Esophagus muscularis mucosa (tissue), 4 donors: Measurements from ENCODE around the gene NPAS1. TPM values are rescaled to one million over a fixed set of nuclear protein-coding genes. Genes with fewer than 3 reads are reported as not detected.

Experiments used
- DNase-seq: peaks from one replicate; pipeline ENCODE4 v3.0.0-alpha.2; 2017; ENCODE audit errors: extremely low spot score
- H3K27ac ChIP-seq, 4 donors: fragments of 200-600 bp; sonication (generic); replicated peaks in 1 of 4; 1 replicate in 3 of 4; 2 replicates in 1 of 4; pipeline ENCODE4 v1.5.1; 2016 to 2019; ENCODE audit warnings: mild to moderate bottlenecking in 1 of 4
- H3K27me3 ChIP-seq, 4 donors: fragments of 200-600 bp; sonication (generic); one replicate each; pipeline versions ENCODE4 v1.5.1 to v1.6.0; 2016 to 2019
- H3K36me3 ChIP-seq, 4 donors: fragments of 200-600 bp; sonication (generic); one replicate each; pipeline ENCODE4 v1.5.1; 2016 to 2019
- H3K4me1 ChIP-seq, 4 donors: fragments of 200-600 bp; sonication (generic); one replicate each; pipeline ENCODE4 v1.5.1; 2016 to 2019
- H3K4me3 ChIP-seq, 4 donors: fragments of 200-600 bp; sonication (generic); 1 replicate in 2 of 4; 2 replicates in 2 of 4; pipeline ENCODE4 v1.5.1; 2016 to 2019; ENCODE audit warnings: mild to moderate bottlenecking in 4 of 4, moderate library complexity in 1 of 4
- H3K9me3 ChIP-seq, 4 donors: fragments of 200-600 bp; sonication (generic); 1 replicate in 3 of 4; 2 replicates in 1 of 4; pipeline ENCODE4 v1.5.1; 2016 to 2019
- EP300 ChIP-seq: sonication (generic); formaldehyde crosslinking; IDR thresholded peaks from one replicate; pipeline ENCODE4 v1.6.1; 2017; ENCODE audit warnings: antibody characterized with exemption
- POLR2A ChIP-seq: fragments of 450-650 bp; IDR thresholded peaks from one replicate; pipeline ENCODE4 v1.6.1; 2017; ENCODE audit warnings: antibody characterized with exemption, moderate library complexity, mild to moderate bottlenecking, low read depth
- POLR2AphosphoS5 ChIP-seq, 2 donors: sonication (generic); formaldehyde crosslinking; IDR thresholded peaks; one replicate each; pipeline ENCODE4 v1.6.1; 2017; ENCODE audit warnings: antibody characterized with exemption in 2 of 2
- WGBS: methylation state at CpG from one replicate; pipeline ENCODE4 v1.1.5; 2018; 5-methylcytosine and 5-hydroxymethylcytosine counted together
- intact Hi-C: fragments of 100-400 bp; cut with DNase I; formaldehyde crosslinking; loops from one replicate; pipeline ENCODE4 v1.15.1; 2023
- total RNA-seq, 4 donors: library from RNA; depleted of rRNA; stranded (reverse); fragments of >200 nt; gene quantifications; one replicate each; pipeline versions ENCODE4 v1.1.0 to v1.2.1, GENCODE V29; 2016
- TF ChIP-seq, protein P1 (sequence below), 3 experiments: fragments of 200-600 bp in 2 of 3; fragments of 450-650 bp in 1 of 3; sonication (generic) in 2 of 3; IDR thresholded peaks; one replicate each; pipeline ENCODE4 v1.5.1; 2017 to 2019; ENCODE audit warnings: antibody characterized with exemption in 3 of 3, mild to moderate bottlenecking in 2 of 3, moderate library complexity in 1 of 3

The NPAS1 gene, protein sequence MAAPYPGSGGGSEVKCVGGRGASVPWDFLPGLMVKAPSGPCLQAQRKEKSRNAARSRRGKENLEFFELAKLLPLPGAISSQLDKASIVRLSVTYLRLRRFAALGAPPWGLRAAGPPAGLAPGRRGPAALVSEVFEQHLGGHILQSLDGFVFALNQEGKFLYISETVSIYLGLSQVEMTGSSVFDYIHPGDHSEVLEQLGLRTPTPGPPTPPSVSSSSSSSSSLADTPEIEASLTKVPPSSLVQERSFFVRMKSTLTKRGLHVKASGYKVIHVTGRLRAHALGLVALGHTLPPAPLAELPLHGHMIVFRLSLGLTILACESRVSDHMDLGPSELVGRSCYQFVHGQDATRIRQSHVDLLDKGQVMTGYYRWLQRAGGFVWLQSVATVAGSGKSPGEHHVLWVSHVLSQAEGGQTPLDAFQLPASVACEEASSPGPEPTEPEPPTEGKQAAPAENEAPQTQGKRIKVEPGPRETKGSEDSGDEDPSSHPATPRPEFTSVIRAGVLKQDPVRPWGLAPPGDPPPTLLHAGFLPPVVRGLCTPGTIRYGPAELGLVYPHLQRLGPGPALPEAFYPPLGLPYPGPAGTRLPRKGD
- under 1 TPM in 1 of 4 donors, not detected in 3; 0.34 TPM for total RNA-seq

DNA sequence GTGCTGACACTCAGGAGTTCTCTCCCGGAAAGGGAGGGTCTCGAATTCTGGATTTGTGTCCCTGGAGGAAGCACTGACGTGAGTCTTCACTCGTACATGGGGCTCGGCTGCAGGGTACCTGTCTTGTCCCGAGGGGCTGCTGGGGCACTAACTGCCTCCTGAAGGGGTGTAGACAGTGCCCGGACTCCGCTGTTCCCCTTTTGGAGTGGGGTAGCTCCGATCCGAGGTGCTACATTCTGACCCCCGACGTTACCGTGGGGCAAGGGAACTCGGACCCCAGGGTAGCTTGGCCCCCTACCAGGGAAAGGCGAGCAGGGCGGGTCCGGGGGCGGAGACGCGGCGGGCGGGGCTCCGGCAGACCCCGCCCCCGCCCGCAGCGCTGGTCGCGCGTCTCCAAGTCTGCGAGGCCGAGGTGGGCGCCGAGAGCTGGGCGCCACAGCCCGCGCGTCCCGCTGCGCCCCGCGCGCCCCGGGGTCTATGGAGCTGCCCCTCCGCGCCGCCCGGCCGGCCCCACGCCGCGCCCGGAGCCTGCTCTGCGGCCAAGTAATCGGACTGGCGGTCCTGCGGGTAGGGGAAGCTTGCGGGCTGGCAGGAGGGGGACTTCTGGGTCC lies at the start of gene NPAS1:
Gene NPAS1 (plus strand): TSS at position 407 of the 611 bp plus-strand sequence. CDS start 1,211 bp downstream, outside the sequence.
- intact Hi-C loops = no loop called here
- Histone ChIP-seq H3K4me1 (peaks cover 24 to 45% (median 39%) of the 10 kb centered on the region in 4 donors), H3K4me3 (peak within 1 kb of the TSS; percentile 25 to 43 (median 30)), H3K9me3 (no peaks in the 10 kb centered on the region), H3K27ac (no peak within 1 kb of the TSS), H3K27me3 (peaks cover 18 to 62% (median 44%) of the 10 kb centered on the region in 4 donors), H3K36me3 (no peaks in the 10 kb centered on the region)
- peak; percentile 88 for DNase-seq
- 0% methylated on average over 2 of the region's 58 CpGs for WGBS
- TF ChIP-seq, protein P1, sequence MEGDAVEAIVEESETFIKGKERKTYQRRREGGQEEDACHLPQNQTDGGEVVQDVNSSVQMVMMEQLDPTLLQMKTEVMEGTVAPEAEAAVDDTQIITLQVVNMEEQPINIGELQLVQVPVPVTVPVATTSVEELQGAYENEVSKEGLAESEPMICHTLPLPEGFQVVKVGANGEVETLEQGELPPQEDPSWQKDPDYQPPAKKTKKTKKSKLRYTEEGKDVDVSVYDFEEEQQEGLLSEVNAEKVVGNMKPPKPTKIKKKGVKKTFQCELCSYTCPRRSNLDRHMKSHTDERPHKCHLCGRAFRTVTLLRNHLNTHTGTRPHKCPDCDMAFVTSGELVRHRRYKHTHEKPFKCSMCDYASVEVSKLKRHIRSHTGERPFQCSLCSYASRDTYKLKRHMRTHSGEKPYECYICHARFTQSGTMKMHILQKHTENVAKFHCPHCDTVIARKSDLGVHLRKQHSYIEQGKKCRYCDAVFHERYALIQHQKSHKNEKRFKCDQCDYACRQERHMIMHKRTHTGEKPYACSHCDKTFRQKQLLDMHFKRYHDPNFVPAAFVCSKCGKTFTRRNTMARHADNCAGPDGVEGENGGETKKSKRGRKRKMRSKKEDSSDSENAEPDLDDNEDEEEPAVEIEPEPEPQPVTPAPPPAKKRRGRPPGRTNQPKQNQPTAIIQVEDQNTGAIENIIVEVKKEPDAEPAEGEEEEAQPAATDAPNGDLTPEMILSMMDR (IDR thresholded peaks at IDR 0.05) = no peak
- TF ChIP-seq EP300 (no peak), POLR2AphosphoS5 (IDR thresholded peaks at IDR 0.05) (no peak), POLR2A (no peak)

DNA sequence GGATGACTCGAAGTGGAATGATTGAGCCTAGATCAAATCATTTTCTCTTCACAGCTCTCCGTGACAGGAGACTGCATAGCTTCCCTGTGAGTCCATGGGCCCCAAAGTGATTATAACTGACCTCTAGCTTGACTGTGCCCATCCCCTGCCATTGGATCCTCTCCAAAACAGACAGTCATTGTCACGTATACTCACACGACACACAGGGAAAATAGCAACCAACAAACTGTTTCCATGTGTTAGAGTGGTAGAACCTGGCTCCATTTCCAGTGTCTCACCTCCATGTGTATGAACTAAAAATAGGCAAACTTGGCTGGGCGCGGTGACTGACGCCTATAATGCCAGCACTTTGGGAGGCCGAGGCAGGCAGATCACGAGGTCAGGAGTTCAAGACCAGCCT lies 48.8 kb upstream of the NPAS1 start:
- Histone ChIP-seq H3K27me3 (no peaks in the 10 kb centered on the region), H3K4me1 (peaks cover 47 to 75% (median 59%) of the 10 kb centered on the region in 4 donors), H3K4me3 (no peak overlapping the region), H3K36me3 (peaks cover 0 to 7% (median 2%) of the 10 kb centered on the region in 4 donors), H3K9me3 (no peaks in the 10 kb centered on the region), H3K27ac (no peak overlapping the region)
- intact Hi-C loops = no loop called here
- DNase-seq = no peak
- 61% methylated on average over 9 of the region's 9 CpGs for whole genome bisulfite sequencing
- no peak for TF ChIP-seq POLR2A
- TF ChIP-seq, protein P1 (IDR thresholded peaks at IDR 0.05) = no peak
- no peak for TF ChIP-seq POLR2AphosphoS5 (IDR thresholded peaks at IDR 0.05)
- TF ChIP-seq EP300 = no peak

DNA sequence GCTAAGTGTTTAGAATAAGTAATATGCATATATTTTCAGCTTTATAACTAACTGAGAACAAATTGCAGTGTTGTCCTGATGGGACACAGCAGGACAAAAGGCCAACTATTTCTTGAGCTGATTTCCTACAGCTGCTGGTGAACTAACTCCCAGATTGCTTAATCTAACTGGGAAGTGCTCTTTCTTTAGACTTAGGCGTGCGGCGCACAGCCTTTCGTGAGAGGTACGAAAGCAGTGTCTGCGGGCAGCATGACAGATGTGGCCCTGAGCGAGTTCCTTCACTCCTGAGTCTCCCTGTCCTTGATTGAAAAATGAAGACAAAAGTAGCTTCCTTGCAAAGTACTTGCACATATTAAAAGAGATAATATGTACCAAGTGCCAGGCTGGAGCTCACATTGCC lies 47.3 kb upstream of the NPAS1 start:
- Histone ChIP-seq H3K27me3 (no peaks in the 10 kb centered on the region), H3K9me3 (no peaks in the 10 kb centered on the region), H3K4me3 (no peak overlapping the region), H3K36me3 (peaks cover 0 to 7% (median 2%) of the 10 kb centered on the region in 4 donors), H3K27ac (peak overlapping the region; percentile 24 to 62 (median 40)), H3K4me1 (peaks cover 55 to 85% (median 69%) of the 10 kb centered on the region in 4 donors)
- no peak for DNase-seq
- WGBS = 82% methylated on average over 7 of the region's 7 CpGs
- TF ChIP-seq POLR2AphosphoS5 (IDR thresholded peaks at IDR 0.05) (peak; percentile 49 to 52), EP300 (no peak)
- intact Hi-C loops = no loop called here

- H3K4me3 ChIP-seq = no peak overlapping the region
- peaks cover 61 to 93% (median 76%) of the 10 kb centered on the region in 4 donors for H3K4me1 ChIP-seq
- peaks cover 0 to 7% (median 2%) of the 10 kb centered on the region in 4 donors for H3K36me3 ChIP-seq
- no peak overlapping the region for H3K27ac ChIP-seq
- no peak for DNase-seq
- 98% methylated on average over 4 of the region's 4 CpGs for WGBS
- H3K9me3 ChIP-seq = no peaks in the 10 kb centered on the region
- intact Hi-C loops = no loop called here
- TF ChIP-seq EP300 (no peak), POLR2AphosphoS5 (IDR thresholded peaks at IDR 0.05) (no peak), POLR2A (no peak)
- TF ChIP-seq, protein P1 (IDR thresholded peaks at IDR 0.05) = no peak
- H3K27me3 ChIP-seq = no peaks in the 10 kb centered on the region
Observed at GRCh38 chr19:46974181-46974580, 45.5 kb upstream of the NPAS1 start.
